ENCODE measurements around the gene ANO2.

Gene ANO2

GRCh38 chr12:5789469-5789968 lies 155.5 kb downstream of the ANO2 start:
- H3K4me3 ChIP-seq, result no peak overlapping the region
- H3K9me3 ChIP-seq, result no peaks in the 10 kb centered on the region
- intact Hi-C loops (cut with DNase I; ENCODE audit: low total_unique reads), result no loop called here
- peaks cover 0 to 9% of the 10 kb centered on the region in 2 donors for H3K27me3 ChIP-seq
- no peaks in the 10 kb centered on the region for H3K36me3 ChIP-seq
- no peaks in the 10 kb centered on the region for H3K4me1 ChIP-seq
- DNase-seq, result no peak
- H3K27ac ChIP-seq, result no peak overlapping the region
- TF ChIP-seq, protein P1, sequence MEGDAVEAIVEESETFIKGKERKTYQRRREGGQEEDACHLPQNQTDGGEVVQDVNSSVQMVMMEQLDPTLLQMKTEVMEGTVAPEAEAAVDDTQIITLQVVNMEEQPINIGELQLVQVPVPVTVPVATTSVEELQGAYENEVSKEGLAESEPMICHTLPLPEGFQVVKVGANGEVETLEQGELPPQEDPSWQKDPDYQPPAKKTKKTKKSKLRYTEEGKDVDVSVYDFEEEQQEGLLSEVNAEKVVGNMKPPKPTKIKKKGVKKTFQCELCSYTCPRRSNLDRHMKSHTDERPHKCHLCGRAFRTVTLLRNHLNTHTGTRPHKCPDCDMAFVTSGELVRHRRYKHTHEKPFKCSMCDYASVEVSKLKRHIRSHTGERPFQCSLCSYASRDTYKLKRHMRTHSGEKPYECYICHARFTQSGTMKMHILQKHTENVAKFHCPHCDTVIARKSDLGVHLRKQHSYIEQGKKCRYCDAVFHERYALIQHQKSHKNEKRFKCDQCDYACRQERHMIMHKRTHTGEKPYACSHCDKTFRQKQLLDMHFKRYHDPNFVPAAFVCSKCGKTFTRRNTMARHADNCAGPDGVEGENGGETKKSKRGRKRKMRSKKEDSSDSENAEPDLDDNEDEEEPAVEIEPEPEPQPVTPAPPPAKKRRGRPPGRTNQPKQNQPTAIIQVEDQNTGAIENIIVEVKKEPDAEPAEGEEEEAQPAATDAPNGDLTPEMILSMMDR (IDR thresholded peaks at IDR 0.05), result no peak

DNA sequence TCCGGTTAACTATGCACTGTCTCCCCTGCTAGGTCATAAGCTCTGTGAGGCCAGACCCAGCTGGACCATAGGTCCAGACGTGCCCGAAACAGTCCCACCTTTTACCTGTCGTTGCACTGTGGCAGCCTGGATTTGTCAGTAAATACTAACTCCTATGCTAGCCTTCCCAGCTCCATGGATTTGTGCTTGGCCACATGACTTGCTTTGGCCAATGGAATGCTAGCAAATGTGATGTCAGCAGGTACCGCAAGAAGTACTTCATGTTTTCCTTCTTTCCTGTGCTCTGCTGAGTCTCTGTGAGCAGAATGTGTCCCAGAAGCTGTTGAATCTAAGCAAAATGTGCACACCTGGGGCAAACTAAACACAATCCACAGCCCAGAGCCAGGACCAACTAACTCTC lies 157.2 kb downstream of the ANO2 start:
- Histone ChIP-seq H3K36me3 (no peaks in the 10 kb centered on the region), H3K4me1 (no peaks in the 10 kb centered on the region), H3K27ac (no peak overlapping the region), H3K9me3 (no peaks in the 10 kb centered on the region), H3K4me3 (no peak overlapping the region), H3K27me3 (peaks cover 0 to 9% of the 10 kb centered on the region in 2 donors)
- TF ChIP-seq, protein P1 (IDR thresholded peaks at IDR 0.05), result no peak
- no peak for DNase-seq
- intact Hi-C loops (cut with DNase I; ENCODE audit: low total_unique reads), result no loop called here

GRCh38 chr12:5785601-5786000 lies 159.5 kb downstream of the ANO2 start:
- intact Hi-C loops (cut with DNase I; ENCODE audit: low total_unique reads), result no loop called here
- Histone ChIP-seq H3K27me3 (peaks cover 0 to 9% of the 10 kb centered on the region in 2 donors), H3K36me3 (no peaks in the 10 kb centered on the region), H3K4me1 (no peaks in the 10 kb centered on the region), H3K27ac (no peak overlapping the region), H3K9me3 (no peaks in the 10 kb centered on the region), H3K4me3 (no peak overlapping the region)
- no peak for DNase-seq
- TF ChIP-seq, protein P1 (IDR thresholded peaks at IDR 0.05), result no peak

- Histone ChIP-seq H3K27me3 (peaks cover 0 to 4% of the 10 kb centered on the region in 2 donors), H3K4me3 (no peak overlapping the region), H3K27ac (no peak overlapping the region), H3K36me3 (no peaks in the 10 kb centered on the region), H3K4me1 (no peaks in the 10 kb centered on the region), H3K9me3 (no peaks in the 10 kb centered on the region)
- no peak for DNase-seq
- TF ChIP-seq, protein P1 (IDR thresholded peaks at IDR 0.05), result no peak
- intact Hi-C loops (cut with DNase I; ENCODE audit: low total_unique reads), result no loop called here
Measured at GRCh38 chr12:5784462-5785130, 160.5 kb downstream of the ANO2 start.

DNA sequence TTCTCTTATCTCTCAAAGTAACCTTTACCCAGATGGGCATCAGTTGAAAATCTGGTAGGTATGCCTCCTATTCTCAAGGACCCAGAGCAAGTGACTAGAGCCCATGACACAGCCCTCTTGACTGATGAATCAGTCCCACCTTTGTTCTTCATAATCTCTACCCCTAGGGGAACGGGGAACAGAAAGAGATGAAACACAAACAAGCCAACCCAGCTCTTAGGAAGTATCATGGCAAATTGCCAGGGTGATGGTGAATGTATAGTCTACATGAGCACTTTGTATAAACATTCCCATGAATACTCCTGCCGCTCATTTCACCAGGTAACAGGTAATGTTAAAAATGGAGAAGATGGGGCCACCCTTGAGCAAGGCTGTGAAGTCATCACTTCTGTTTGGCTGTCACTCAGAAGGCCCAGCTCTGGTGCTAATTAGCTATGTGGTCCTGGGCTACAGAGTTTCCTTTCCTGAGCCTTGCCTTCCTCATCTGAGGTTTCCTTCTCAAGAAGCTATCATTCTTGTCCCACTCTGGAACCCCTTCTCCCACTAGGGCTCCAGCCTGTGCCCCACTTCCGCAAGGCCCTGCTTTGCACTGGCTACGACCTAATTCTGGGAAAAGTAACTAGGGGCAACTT lies 161.7 kb downstream of the ANO2 start:
- TF ChIP-seq, protein P1 (IDR thresholded peaks at IDR 0.05), result no peak
- intact Hi-C loops (cut with DNase I; ENCODE audit: low total_unique reads), result no loop called here
- H3K4me3 ChIP-seq, result no peak overlapping the region
- H3K27me3 ChIP-seq, result no peaks in the 10 kb centered on the region
- no peak for DNase-seq
- H3K9me3 ChIP-seq, result no peaks in the 10 kb centered on the region
- H3K4me1 ChIP-seq, result no peaks in the 10 kb centered on the region
- no peaks in the 10 kb centered on the region for H3K36me3 ChIP-seq
- no peak overlapping the region for H3K27ac ChIP-seq
